HepG2 (cell line): ENCODE results near the gene MYO10. TPM values are rescaled to one million over a fixed set of nuclear protein-coding genes. Genes with fewer than 3 reads are reported as not detected.

Experiments
- ATAC-seq: fragments of 200-7000 bp; cut with Tn5 transposase; 3 replicates; pipeline ENCODE4 v1.9.1; 2020; ENCODE audit warnings: mild to moderate bottlenecking, moderate library complexity
- BruUV-seq: library from RNA; stranded (reverse); fragments of 400-500 nt; replicated peaks from 2 replicates; lab custom pipeline; 2021; lab: Mats Ljungman, UMichigan
- CTCF ChIA-PET: fragments of 300-600 bp; formaldehyde crosslinking; extraction: SDS; loops from one replicate; lab custom pipeline; 2021; ENCODE audit warnings: low total read pairs, inconsistent platforms, low intra/inter-chr PET ratio; lab: Yijun Ruan, JAX
- POLR2A ChIA-PET: fragments of 350-600 bp; sonication (Branson Sonifier 250); formaldehyde crosslinking; loops from one replicate; lab custom pipeline; 2020; ENCODE audit warnings: antibody characterized with exemption, inconsistent platforms; lab: Yijun Ruan, JAX
- DNase-seq: peaks from one replicate; pipeline ENCODE4 v3.0.0-alpha.2; 2015; ENCODE audit warnings: low spot score
- FAIRE-seq: peaks from 3 replicates; lab custom pipeline; 2011; peaks lifted over from hg19 to GRCh38; lab: Jason Lieb, UNC
- H2AFZ ChIP-seq: one replicate; pipeline ENCODE4 v1.6.1; 2011; ENCODE audit warnings: low read length, inconsistent platforms
- H3K27ac ChIP-seq: fragments of 300-600 bp; 3 replicates; pipeline ENCODE4 v1.8.0; 2011; ENCODE audit warnings: mixed run types, mild to moderate bottlenecking, mixed read lengths, low read length, inconsistent platforms; ENCODE audit not compliant: insufficient read depth; ENCODE audit errors: extremely low read length
- H3K27me3 ChIP-seq, 2 experiments: fragments of 200-600 bp in 1 of 2; 2 replicates in 1 of 2; 3 replicates in 1 of 2; pipeline versions ENCODE4 v1.6.0 to v1.8.0; 2011; ENCODE audit warnings: low read length in 2 of 2, mild to moderate bottlenecking in 2 of 2, moderate library complexity in 2 of 2, inconsistent platforms in 1 of 2; ENCODE audit not compliant: insufficient read depth in 2 of 2, control insufficient read depth in 1 of 2
- H3K36me3 ChIP-seq, 2 experiments: fragments of 200-600 bp in 1 of 2; replicated peaks in 1 of 2; 2 replicates in 1 of 2; 3 replicates in 1 of 2; pipeline versions ENCODE4 v1.5.1 to v1.8.0; 2011; ENCODE audit warnings: low read length in 2 of 2, inconsistent platforms in 1 of 2; ENCODE audit not compliant: insufficient read depth in 2 of 2, control insufficient read depth in 1 of 2
- H3K4me1 ChIP-seq: 2 replicates; pipeline ENCODE4 v1.5.1; 2012; ENCODE audit warnings: low read length, inconsistent platforms; ENCODE audit not compliant: insufficient read depth
- H3K4me2 ChIP-seq: 2 replicates; pipeline ENCODE4 v1.6.0; 2011; ENCODE audit warnings: low read depth, low read length, inconsistent platforms
- H3K4me3 ChIP-seq, 3 experiments: fragments of 200-600 bp in 1 of 3; sonication (generic), shearing (Covaris generic) in 1 of 3; replicated peaks in 1 of 3; 2 replicates each; pipeline ENCODE4 v1.5.1; 2011 to 2016; ENCODE audit warnings: low read length in 3 of 3, inconsistent platforms in 2 of 3, low read depth in 2 of 3, mild to moderate bottlenecking in 2 of 3, control low read depth in 1 of 3, mixed read lengths in 1 of 3; ENCODE audit not compliant: insufficient read depth in 1 of 3
- H3K79me2 ChIP-seq: one replicate; pipeline ENCODE4 v1.6.1; 2011; ENCODE audit warnings: low read length, inconsistent platforms; ENCODE audit not compliant: insufficient read depth
- H3K9ac ChIP-seq: 2 replicates; pipeline ENCODE4 v1.6.0; 2011; ENCODE audit warnings: mild to moderate bottlenecking, low read depth, low read length, inconsistent platforms; ENCODE audit not compliant: insufficient read depth
- H3K9me3 ChIP-seq: 2 replicates; pipeline ENCODE4 v1.5.1; 2012; ENCODE audit warnings: mild to moderate bottlenecking, low read length
- H4K20me1 ChIP-seq: 2 replicates; pipeline ENCODE4 v1.6.0; 2011; ENCODE audit warnings: inconsistent platforms, mild to moderate bottlenecking, low read length, moderate library complexity; ENCODE audit not compliant: insufficient read depth
- CENPX ChIP-seq: sonication (generic); formaldehyde crosslinking; IDR thresholded peaks from 2 replicates; pipeline ENCODE4 v1.9.0; 2021; ENCODE audit warnings: mild to moderate bottlenecking, missing genetic modification reagents, moderate library complexity
- JDP2 ChIP-seq: sonication (generic); formaldehyde crosslinking; IDR thresholded peaks from 2 replicates; pipeline ENCODE4 v1.8.1; 2022; ENCODE audit warnings: missing genetic modification reagents, borderline replicate concordance
- PCBP1 ChIP-seq: fragments of 200-400 bp; formaldehyde crosslinking; IDR thresholded peaks from 2 replicates; pipeline ENCODE4 v1.6.1; 2017; ENCODE audit warnings: mild to moderate bottlenecking, low read depth, low read length, borderline replicate concordance
- PHB2 ChIP-seq: fragments of 450-650 bp; IDR thresholded peaks from 2 replicates; pipeline ENCODE4 v1.6.1; 2018; ENCODE audit not compliant: partially characterized antibody
- RCOR2 ChIP-seq: IDR thresholded peaks from 2 replicates; pipeline ENCODE4 v1.6.1; 2016; ENCODE audit warnings: missing biosample characterization, missing genetic modification reagents
- SALL1 ChIP-seq: sonication (generic); formaldehyde crosslinking; IDR thresholded peaks from 2 replicates; pipeline ENCODE4 v1.8.0; 2022; ENCODE audit warnings: mild to moderate bottlenecking, missing genetic modification reagents
- SOX13 ChIP-seq, 3 experiments: fragments of 450-650 bp in 1 of 3; sonication (generic) in 1 of 3; formaldehyde crosslinking in 1 of 3; IDR thresholded peaks in 2 of 3; conservative IDR thresholded peaks in 1 of 3; 2 replicates each; pipeline versions ENCODE4 v1.5.0 to v1.6.1; 2016 to 2020; ENCODE audit warnings: antibody characterized with exemption in 1 of 3, mild to moderate bottlenecking in 1 of 3, missing compliant biosample characterization in 1 of 3, missing genetic modification reagents in 1 of 3, moderate library complexity in 1 of 3
- TOPORS ChIP-seq: sonication (generic); formaldehyde crosslinking; IDR thresholded peaks from 2 replicates; pipeline ENCODE4 v1.8.0; 2023; ENCODE audit warnings: mild to moderate bottlenecking, missing genetic modification reagents
- XRCC5 ChIP-seq: fragments of 200-400 bp; formaldehyde crosslinking; optimal IDR thresholded peaks from 2 replicates; pipeline ENCODE3; 2017; ENCODE audit warnings: mild to moderate bottlenecking, low read length
- ZNF101 ChIP-seq: sonication (generic); formaldehyde crosslinking; IDR thresholded peaks from 2 replicates; pipeline ENCODE4 v1.4.0; 2020; ENCODE audit warnings: mild to moderate bottlenecking, low read depth, missing genetic modification reagents, borderline replicate concordance
- ZNF543 ChIP-seq: sonication (generic); formaldehyde crosslinking; IDR thresholded peaks from 2 replicates; pipeline ENCODE4 v1.4.0; 2020; ENCODE audit warnings: mild to moderate bottlenecking, missing genetic modification reagents
- ZNF629 ChIP-seq: sonication (generic); formaldehyde crosslinking; conservative IDR thresholded peaks from 2 replicates; pipeline ENCODE4 v1.5.0; 2020; ENCODE audit warnings: missing genetic modification reagents
- WGBS: methylation state at CpG from one replicate; pipeline ENCODE4 v1.1.6; 2017; ENCODE audit warnings: low lambda C conversion rate; 5-methylcytosine and 5-hydroxymethylcytosine counted together
- in situ Hi-C: cut with HindIII; loops from 2 replicates; pipeline ENCODE4 v1.10.0; 2017; ENCODE audit warnings: low pct_unique_long_range_greater_than_20kb; ENCODE audit not compliant: extremely low pct_ligation_motif_present
- intact Hi-C: fragments of 100-400 bp; cut with micrococcal nuclease; formaldehyde crosslinking; loops from one replicate; pipeline ENCODE4 v1.10.0; 2022; ENCODE audit not compliant: unreplicated experiment
- polyA plus RNA-seq, 8 experiments: library from polyadenylated mRNA; depleted of rRNA in 3 of 8; stranded (reverse) in 7 of 8; unstranded in 1 of 8; fragments of >200 nt; fragmentation: Illumina TruSeq in 4 of 8; extraction: Trizol in 4 of 8; gene quantifications; 2 replicates each; pipeline versions ENCODE4 v1.2.1 to v1.2.3, GENCODE V29; 2011 to 2016; ENCODE audit warnings: low read depth in 4 of 8, missing spikeins in 1 of 8, mixed read lengths in 1 of 8; ENCODE audit not compliant: insufficient read depth in 1 of 8
- total RNA-seq, 5 experiments: library from RNA; depleted of rRNA; stranded (reverse); fragments of >200 nt; fragmentation: Illumina TruSeq; extraction: Trizol; gene quantifications; 2 replicates each; pipeline ENCODE4 v1.2.3, GENCODE V29; 2016; ENCODE audit warnings: low read depth in 1 of 5
- TF ChIP-seq, protein P1 (sequence below): sonication (generic); formaldehyde crosslinking; IDR thresholded peaks from 2 replicates; pipeline ENCODE4 v1.8.1; 2022; ENCODE audit warnings: low read depth, mild to moderate bottlenecking, missing genetic modification reagents
- TF ChIP-seq, protein P2 (sequence below): sonication (generic); formaldehyde crosslinking; IDR thresholded peaks from 2 replicates; pipeline ENCODE4 v1.8.0; 2022; ENCODE audit warnings: missing genetic modification reagents, mild to moderate bottlenecking, borderline replicate concordance

The MYO10 gene
- total and polyA plus RNA-seq, 2 of the 13 experiments (the other 11 are each of a cell fraction or from before 2014, with no cell fraction given): 4.5 to 14.0 TPM

DNA sequence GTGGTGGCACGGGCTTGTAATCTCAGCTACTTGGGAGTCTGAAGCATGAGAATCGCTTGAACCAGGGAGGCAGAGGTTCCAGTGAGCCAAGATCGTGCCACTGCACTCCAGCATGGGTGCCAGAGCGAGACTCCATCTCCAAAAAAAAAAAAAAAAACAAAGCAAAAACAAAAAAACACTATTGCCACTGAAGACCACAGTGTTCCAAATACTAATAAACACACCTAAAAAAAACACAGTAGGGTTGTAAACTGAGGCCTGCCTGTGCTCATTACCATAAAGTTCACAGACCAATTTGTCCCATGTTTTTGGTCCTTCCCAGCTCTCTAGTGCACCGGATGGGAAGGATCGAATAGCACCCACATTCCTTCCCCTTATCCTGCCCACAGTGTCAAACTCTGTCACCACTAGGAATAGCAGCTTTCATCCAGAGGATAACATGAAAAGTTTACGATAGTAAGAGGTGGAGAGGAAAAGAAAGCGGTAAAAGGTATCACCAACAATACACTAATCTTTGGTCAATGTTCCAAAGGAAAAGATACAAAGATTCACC is 49.2 kb downstream of the MYO10 start (continued):
- TF ChIP-seq, protein P1, sequence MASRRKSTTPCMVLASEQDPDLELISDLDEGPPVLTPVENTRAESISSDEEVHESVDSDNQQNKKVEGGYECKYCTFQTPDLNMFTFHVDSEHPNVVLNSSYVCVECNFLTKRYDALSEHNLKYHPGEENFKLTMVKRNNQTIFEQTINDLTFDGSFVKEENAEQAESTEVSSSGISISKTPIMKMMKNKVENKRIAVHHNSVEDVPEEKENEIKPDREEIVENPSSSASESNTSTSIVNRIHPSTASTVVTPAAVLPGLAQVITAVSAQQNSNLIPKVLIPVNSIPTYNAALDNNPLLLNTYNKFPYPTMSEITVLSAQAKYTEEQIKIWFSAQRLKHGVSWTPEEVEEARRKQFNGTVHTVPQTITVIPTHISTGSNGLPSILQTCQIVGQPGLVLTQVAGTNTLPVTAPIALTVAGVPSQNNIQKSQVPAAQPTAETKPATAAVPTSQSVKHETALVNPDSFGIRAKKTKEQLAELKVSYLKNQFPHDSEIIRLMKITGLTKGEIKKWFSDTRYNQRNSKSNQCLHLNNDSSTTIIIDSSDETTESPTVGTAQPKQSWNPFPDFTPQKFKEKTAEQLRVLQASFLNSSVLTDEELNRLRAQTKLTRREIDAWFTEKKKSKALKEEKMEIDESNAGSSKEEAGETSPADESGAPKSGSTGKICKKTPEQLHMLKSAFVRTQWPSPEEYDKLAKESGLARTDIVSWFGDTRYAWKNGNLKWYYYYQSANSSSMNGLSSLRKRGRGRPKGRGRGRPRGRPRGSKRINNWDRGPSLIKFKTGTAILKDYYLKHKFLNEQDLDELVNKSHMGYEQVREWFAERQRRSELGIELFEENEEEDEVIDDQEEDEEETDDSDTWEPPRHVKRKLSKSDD: no peak
- TF ChIP-seq SALL1 (no peak), ZNF629 (CRISPR knock-in tag) (no peak)

DNA sequence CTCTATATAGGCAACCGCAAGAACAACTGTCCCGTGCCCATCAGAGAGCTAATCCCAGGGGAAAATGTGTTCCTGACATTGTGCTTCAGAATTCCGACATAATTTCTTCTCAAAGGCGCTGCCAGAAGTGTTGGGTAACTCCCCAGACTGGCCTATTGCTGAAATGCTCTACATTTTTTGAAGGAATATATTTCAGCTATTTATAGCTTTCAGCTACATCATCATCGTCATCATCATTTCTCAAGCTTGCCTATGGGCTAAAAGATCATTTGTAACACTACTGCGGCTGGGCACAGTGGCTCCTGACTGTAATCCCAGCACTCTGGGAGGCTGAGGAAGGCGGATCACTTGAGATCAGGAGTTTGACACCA is 49.7 kb downstream of the MYO10 start:
- Histone ChIP-seq H3K79me2 (no peaks in the 10 kb centered on the region), H3K36me3 (no peaks in the 10 kb centered on the region), H3K4me1 (peaks cover 6% of the 10 kb centered on the region), H3K27ac (no peak overlapping the region), H3K9me3 (no peaks in the 10 kb centered on the region), H3K9ac (no peak overlapping the region), H4K20me1 (no peaks in the 10 kb centered on the region), H2AFZ (no peak overlapping the region), H3K4me3 (no peak overlapping the region), H3K27me3 (peaks cover 0 to 16% of the 10 kb centered on the region in 2 experiments; a peak in 2 of 5 replicates), H3K4me2 (no peak overlapping the region)
- in situ Hi-C loops (no loop called here), intact Hi-C loops (no loop called here)
- no peak for FAIRE-seq
- CTCF ChIA-PET: no interaction called here
- POLR2A ChIA-PET: no interaction called here
- BruUV-seq: no TSS peak
- TF ChIP-seq PHB2 (no peak), JDP2 (CRISPR knock-in tag) (no peak), TOPORS (CRISPR knock-in tag) (no peak), ZNF101 (CRISPR knock-in tag) (no peak), CENPX (CRISPR knock-in tag) (no peak), PCBP1 (no peak), RCOR2 (CRISPR knock-in tag) (no peak), SOX13 (IDR thresholded peaks at IDR 0.05) (no peak), SOX13 (CRISPR knock-in tag; conservative IDR thresholded peaks at IDR 0.05 in 1 of 2, IDR thresholded peaks at IDR 0.05 in 1 of 2) (no peak), XRCC5 (no peak), ZNF543 (no peak)
- TF ChIP-seq, protein P2, sequence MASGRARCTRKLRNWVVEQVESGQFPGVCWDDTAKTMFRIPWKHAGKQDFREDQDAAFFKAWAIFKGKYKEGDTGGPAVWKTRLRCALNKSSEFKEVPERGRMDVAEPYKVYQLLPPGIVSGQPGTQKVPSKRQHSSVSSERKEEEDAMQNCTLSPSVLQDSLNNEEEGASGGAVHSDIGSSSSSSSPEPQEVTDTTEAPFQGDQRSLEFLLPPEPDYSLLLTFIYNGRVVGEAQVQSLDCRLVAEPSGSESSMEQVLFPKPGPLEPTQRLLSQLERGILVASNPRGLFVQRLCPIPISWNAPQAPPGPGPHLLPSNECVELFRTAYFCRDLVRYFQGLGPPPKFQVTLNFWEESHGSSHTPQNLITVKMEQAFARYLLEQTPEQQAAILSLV (CRISPR knock-in tag): no peak
- WGBS: 69% methylated on average over 7 of the region's 7 CpGs
- DNase-seq: no peak
- ATAC-seq: no peak
